Bronchial epithelial cell (primary cell): ENCODE data around the gene ACOT8. TPM values are rescaled to one million over a fixed set of nuclear protein-coding genes. Genes with fewer than 3 reads are reported as not detected.

Experiments
- DNase-seq: peaks from one replicate; pipeline ENCODE4 v3.0.0-alpha.2; 2010; ENCODE audit warnings: low read depth
- FAIRE-seq: peaks from 2 replicates; lab custom pipeline; 2011; peaks lifted over from hg19 to GRCh38; lab: Jason Lieb, UNC
- H3K27me3 ChIP-seq: 2 replicates; pipeline ENCODE4 v1.5.1; 2011; ENCODE audit warnings: low read length; ENCODE audit not compliant: control insufficient read depth, insufficient read depth
- H3K36me3 ChIP-seq: 2 replicates; pipeline ENCODE4 v1.5.1; 2011; ENCODE audit warnings: low read length; ENCODE audit not compliant: control insufficient read depth, insufficient read depth
- H3K4me3 ChIP-seq: 2 replicates; pipeline ENCODE4 v1.5.1; 2011; ENCODE audit warnings: mild to moderate bottlenecking, low read depth, low read length, control low read depth
- CTCF ChIP-seq: IDR thresholded peaks from 2 replicates; pipeline ENCODE4 v1.5.1; 2011; ENCODE audit warnings: mild to moderate bottlenecking, moderate library complexity, low read length, control low read depth, inconsistent platforms; ENCODE audit not compliant: insufficient read depth, severe bottlenecking
- total RNA-seq: library from RNA; depleted of rRNA; stranded (reverse); fragments of >200 nt; gene quantifications from 2 replicates; pipeline ENCODE4 v1.2.1, GENCODE V29; 2014

The ACOT8 gene
- total RNA-seq, 1 donor from 2014 or later: 31.1 TPM

DNA sequence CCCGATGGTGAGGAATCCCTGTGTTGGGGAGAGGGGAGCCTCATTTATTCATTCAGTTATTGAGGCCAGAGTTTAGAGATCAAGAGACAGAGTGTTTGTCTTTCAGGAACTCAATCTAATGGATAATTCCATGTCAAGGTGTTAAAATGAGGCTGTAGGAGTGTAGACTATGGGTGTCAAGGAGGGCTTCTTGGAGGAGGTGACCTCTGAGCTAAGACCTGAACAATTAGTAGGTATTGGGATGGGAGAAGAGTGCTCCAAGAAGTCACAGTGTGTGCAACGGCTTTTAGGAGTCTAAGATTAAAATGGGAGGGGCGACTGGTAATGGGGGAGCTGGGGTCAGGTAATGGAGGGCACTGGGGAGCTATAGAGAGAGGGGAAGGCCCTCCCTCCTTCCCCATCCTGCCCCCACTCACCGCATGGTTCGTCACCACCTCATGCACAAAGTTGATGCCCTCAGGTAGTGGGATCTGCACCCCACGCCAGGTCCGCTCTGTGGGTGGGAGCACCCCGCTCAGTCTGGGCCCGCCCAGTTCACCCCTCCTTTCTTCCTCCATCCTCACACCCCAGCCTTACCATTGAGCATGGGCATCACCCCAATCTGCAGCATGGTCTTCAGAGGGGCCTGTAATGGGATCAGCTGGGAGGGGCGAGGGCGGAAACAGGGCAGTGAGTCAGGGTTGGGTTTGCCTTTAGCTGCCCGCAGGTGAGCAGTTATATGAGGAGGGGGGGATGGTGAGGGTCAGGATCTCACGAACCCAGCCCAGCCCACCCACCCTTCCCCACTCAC, 42.0 kb upstream of the ACOT8 start:
- Histone ChIP-seq H3K4me3 (no peak overlapping the region), H3K27me3 (no peaks in the 10 kb centered on the region), H3K36me3 (peaks cover 22% of the 10 kb centered on the region)
- FAIRE-seq (no peak), DNase-seq (no peak)
- TF ChIP-seq CTCF: no peak

DNA sequence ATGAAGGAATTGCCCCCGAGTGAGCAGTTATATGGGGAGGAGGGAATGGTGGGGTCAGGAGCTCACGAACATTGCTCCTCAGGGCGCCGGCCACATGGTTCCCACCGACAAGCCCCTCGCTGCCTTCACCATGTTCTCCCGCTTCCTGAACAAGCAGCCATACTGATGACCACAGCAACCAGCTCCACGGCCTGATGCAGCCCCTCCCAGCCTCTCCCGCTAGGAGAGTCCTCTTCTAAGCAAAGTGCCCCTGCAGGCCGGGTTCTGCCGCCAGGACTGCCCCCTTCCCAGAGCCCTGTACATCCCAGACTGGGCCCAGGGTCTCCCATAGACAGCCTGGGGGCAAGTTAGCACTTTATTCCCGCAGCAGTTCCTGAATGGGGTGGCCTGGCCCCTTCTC, 41.1 kb upstream of the ACOT8 start:
- no peaks in the 10 kb centered on the region for H3K27me3 ChIP-seq
- no peak for TF ChIP-seq CTCF
- FAIRE-seq (no peak), DNase-seq (no peak)
- H3K4me3 ChIP-seq: no peak overlapping the region
- H3K36me3 ChIP-seq: peaks cover 21% of the 10 kb centered on the region

DNA sequence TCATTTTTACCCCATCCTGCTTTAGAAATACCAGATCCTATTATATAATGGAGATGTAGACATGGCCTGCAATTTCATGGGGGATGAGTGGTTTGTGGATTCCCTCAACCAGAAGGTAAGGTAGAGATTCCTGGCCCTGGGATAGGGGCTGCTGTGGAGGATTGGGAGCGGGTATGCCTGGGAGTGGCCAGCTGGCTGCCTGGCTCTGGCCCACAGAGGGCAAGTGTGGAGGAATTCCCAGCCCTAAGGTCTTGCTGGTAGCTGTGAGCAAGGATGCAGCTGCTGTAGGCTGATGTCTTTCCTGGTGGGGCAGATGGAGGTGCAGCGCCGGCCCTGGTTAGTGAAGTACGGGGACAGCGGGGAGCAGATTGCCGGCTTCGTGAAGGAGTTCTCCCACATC, 40.5 kb upstream of the ACOT8 start:
- FAIRE-seq (no peak), DNase-seq (no peak)
- TF ChIP-seq CTCF: no peak
- Histone ChIP-seq H3K4me3 (no peak overlapping the region), H3K36me3 (peaks cover 21% of the 10 kb centered on the region), H3K27me3 (no peaks in the 10 kb centered on the region)

- Histone ChIP-seq H3K4me3 (no peak overlapping the region), H3K27me3 (no peaks in the 10 kb centered on the region), H3K36me3 (peaks cover 18% of the 10 kb centered on the region)
- FAIRE-seq: no peak
- no peak for DNase-seq
- no peak for TF ChIP-seq CTCF
Observed at GRCh38 chr20:45897289-45897688, 40.1 kb upstream of the ACOT8 start.

GRCh38 chr20:45896641-45897161, 39.5 kb upstream of the ACOT8 start:
- Histone ChIP-seq H3K36me3 (peaks cover 16% of the 10 kb centered on the region), H3K27me3 (no peaks in the 10 kb centered on the region), H3K4me3 (no peak overlapping the region)
- FAIRE-seq (no peak), DNase-seq (no peak)
- TF ChIP-seq CTCF: no peak
